Trophoblast cell (in vitro differentiated cells and primary cell): ENCODE results near the gene DNAI1.

ENCODE experiments used
- DNase-seq, 2 donors: peaks; one replicate each; pipeline ENCODE4 v3.0.0-alpha.2; 2016
- H2AFZ ChIP-seq: 2 replicates; pipeline ENCODE4 v1.6.1; 2013; ENCODE audit warnings: low read length, moderate library complexity, mild to moderate bottlenecking; ENCODE audit not compliant: insufficient read depth, poor library complexity
- H2AK5ac ChIP-seq: 2 replicates; pipeline ENCODE4 v1.6.1; 2013; ENCODE audit warnings: mild to moderate bottlenecking, low read length
- H2BK120ac ChIP-seq: 2 replicates; pipeline ENCODE4 v1.6.1; 2013; ENCODE audit warnings: low read length, mild to moderate bottlenecking, moderate library complexity; ENCODE audit not compliant: insufficient read depth, poor library complexity
- H2BK12ac ChIP-seq: 2 replicates; pipeline ENCODE4 v1.6.1; 2013; ENCODE audit warnings: mild to moderate bottlenecking, low read length, moderate library complexity
- H2BK5ac ChIP-seq: 2 replicates; pipeline ENCODE4 v1.6.1; 2013; ENCODE audit warnings: low read length, low read depth, moderate library complexity, mild to moderate bottlenecking; ENCODE audit not compliant: poor library complexity
- H3K14ac ChIP-seq: 2 replicates; pipeline ENCODE4 v1.6.1; 2013; ENCODE audit warnings: mild to moderate bottlenecking, low read length
- H3K18ac ChIP-seq: 2 replicates; pipeline ENCODE4 v1.6.1; 2013; ENCODE audit warnings: mild to moderate bottlenecking, low read length
- H3K23ac ChIP-seq: 2 replicates; pipeline ENCODE4 v1.6.1; 2013; ENCODE audit warnings: low read length
- H3K27ac ChIP-seq: 2 replicates; pipeline ENCODE4 v1.5.1; 2013; ENCODE audit warnings: low read depth, mild to moderate bottlenecking, inconsistent platforms, low read length, moderate library complexity
- H3K27me3 ChIP-seq: 2 replicates; pipeline ENCODE4 v1.6.1; 2013; ENCODE audit warnings: inconsistent platforms, mild to moderate bottlenecking, low read length, moderate library complexity; ENCODE audit not compliant: insufficient read depth
- H3K36me3 ChIP-seq, 2 experiments: 1 replicate in 1 of 2; 2 replicates in 1 of 2; pipeline ENCODE4 v1.6.1; 2013; ENCODE audit warnings: low read length in 2 of 2, mild to moderate bottlenecking in 2 of 2, moderate library complexity in 1 of 2; ENCODE audit not compliant: insufficient read depth in 2 of 2, control insufficient read depth in 1 of 2
- H3K4ac ChIP-seq: 2 replicates; pipeline ENCODE4 v1.6.1; 2013; ENCODE audit warnings: low read depth, mild to moderate bottlenecking, low read length, moderate library complexity
- H3K4me1 ChIP-seq, 2 experiments: 1 replicate in 1 of 2; 2 replicates in 1 of 2; pipeline ENCODE4 v1.6.1; 2013; ENCODE audit warnings: low read length in 2 of 2, mild to moderate bottlenecking in 2 of 2, moderate library complexity in 1 of 2; ENCODE audit not compliant: insufficient read depth in 2 of 2, control insufficient read depth in 1 of 2
- H3K4me2 ChIP-seq: 2 replicates; pipeline ENCODE4 v1.6.1; 2013; ENCODE audit warnings: inconsistent platforms, mild to moderate bottlenecking, low read length, moderate library complexity
- H3K4me3 ChIP-seq: 2 replicates; pipeline ENCODE4 v1.5.1; 2013; ENCODE audit warnings: mild to moderate bottlenecking, low read depth, low read length, inconsistent platforms
- H3K79me1 ChIP-seq: one replicate; pipeline ENCODE4 v1.6.1; 2013; ENCODE audit warnings: low read length
- H3K79me2 ChIP-seq: 2 replicates; pipeline ENCODE4 v1.6.1; 2013; ENCODE audit warnings: low read length, mild to moderate bottlenecking; ENCODE audit not compliant: control insufficient read depth, insufficient read depth, poor library complexity
- H3K9ac ChIP-seq: 2 replicates; pipeline ENCODE4 v1.6.1; 2013; ENCODE audit warnings: mild to moderate bottlenecking, low read length
- H3K9me3 ChIP-seq: 2 replicates; pipeline ENCODE4 v1.6.1; 2013; ENCODE audit warnings: low read depth, mild to moderate bottlenecking, control low read depth, inconsistent platforms, low read length; ENCODE audit not compliant: insufficient read depth
- H4K12ac ChIP-seq: 2 replicates; pipeline ENCODE4 v1.6.1; 2013; ENCODE audit warnings: low read depth, mild to moderate bottlenecking, low read length, moderate library complexity
- H4K8ac ChIP-seq: 2 replicates; pipeline ENCODE4 v1.6.1; 2013; ENCODE audit warnings: low read depth, mild to moderate bottlenecking, low read length, moderate library complexity
- H4K91ac ChIP-seq: one replicate; pipeline ENCODE4 v1.6.1; 2013; ENCODE audit warnings: low read depth, mild to moderate bottlenecking, low read length, moderate library complexity
- WGBS: extraction: QIAGEN DNeasy Blood & Tissue Kit; methylation state at CpG from one replicate; pipeline ENCODE4 v1.1.7; 2013; ENCODE audit warnings: missing lambda C conversion rate; ENCODE audit not compliant: insufficient read length, insufficient coverage; ENCODE audit errors: extremely low coverage; 5-methylcytosine and 5-hydroxymethylcytosine counted together

DNAI1 gene

GRCh38 chr9:34555500-34555899, 96.9 kb downstream of the DNAI1 start:
- H2BK5ac ChIP-seq: no peak overlapping the region
- no peak overlapping the region for H3K18ac ChIP-seq
- H4K12ac ChIP-seq: no peak overlapping the region
- no peak for DNase-seq
- H4K91ac ChIP-seq: no peak overlapping the region
- no peaks in the 10 kb centered on the region for H3K79me2 ChIP-seq
- no CpG with 5 or more reads among the region's 5 CpGs for WGBS
- no peaks in the 10 kb centered on the region for H3K79me1 ChIP-seq
- H3K27ac ChIP-seq: no peak overlapping the region
- no peaks in the 10 kb centered on the region for H3K27me3 ChIP-seq
- peaks cover 6% of the 10 kb centered on the region for H3K9me3 ChIP-seq
- no peak overlapping the region for H3K9ac ChIP-seq
- no peak overlapping the region for H3K4me2 ChIP-seq
- no peak overlapping the region for H2BK120ac ChIP-seq
- no peak overlapping the region for H3K23ac ChIP-seq
- H2AK5ac ChIP-seq: no peak overlapping the region
- H3K4me1 ChIP-seq: peaks cover 0 to 6% of the 10 kb centered on the region in 2 experiments
- no peaks in the 10 kb centered on the region for H3K36me3 ChIP-seq
- H3K4me3 ChIP-seq: no peak overlapping the region
- H2AFZ ChIP-seq: no peak overlapping the region
- no peak overlapping the region for H3K14ac ChIP-seq
- no peak overlapping the region for H4K8ac ChIP-seq
- no peak overlapping the region for H3K4ac ChIP-seq
- no peak overlapping the region for H2BK12ac ChIP-seq

GRCh38 chr9:34555936-34556525, 97.4 kb downstream of the DNAI1 start:
- H3K4me2 ChIP-seq: no peak overlapping the region
- H3K4ac ChIP-seq: no peak overlapping the region
- H4K8ac ChIP-seq: no peak overlapping the region

GRCh38 chr9:34556949-34557348, 98.3 kb downstream of the DNAI1 start:
- H4K8ac ChIP-seq: no peak overlapping the region
- no peak overlapping the region for H3K18ac ChIP-seq
- WGBS: no CpG with 5 or more reads among the region's 6 CpGs
- H2AFZ ChIP-seq: no peak overlapping the region
- H3K4me1 ChIP-seq: peaks cover 0 to 6% of the 10 kb centered on the region in 2 experiments
- H2AK5ac ChIP-seq: no peak overlapping the region
- H2BK5ac ChIP-seq: no peak overlapping the region
- no peak overlapping the region for H3K14ac ChIP-seq
- no peak overlapping the region for H3K4me2 ChIP-seq
- no peak overlapping the region for H4K12ac ChIP-seq
- no peaks in the 10 kb centered on the region for H3K36me3 ChIP-seq
- no peak overlapping the region for H3K4ac ChIP-seq
- no peak overlapping the region for H3K4me3 ChIP-seq
- H3K79me1 ChIP-seq: no peaks in the 10 kb centered on the region
- no peak overlapping the region for H3K27ac ChIP-seq
- peaks cover 6% of the 10 kb centered on the region for H3K9me3 ChIP-seq
- no peaks in the 10 kb centered on the region for H3K79me2 ChIP-seq
- H3K27me3 ChIP-seq: no peaks in the 10 kb centered on the region
- H4K91ac ChIP-seq: no peak overlapping the region
- H3K23ac ChIP-seq: no peak overlapping the region
- H2BK12ac ChIP-seq: no peak overlapping the region
- H2BK120ac ChIP-seq: no peak overlapping the region
- H3K9ac ChIP-seq: no peak overlapping the region
- no peak for DNase-seq

More at GRCh38 chr9:34555936-34556525, 97.4 kb downstream of the DNAI1 start:
- H2AFZ ChIP-seq: no peak overlapping the region
- H3K4me3 ChIP-seq: no peak overlapping the region
- WGBS: 100% methylated on average over 1 of the region's 13 CpGs
- no peaks in the 10 kb centered on the region for H3K79me2 ChIP-seq
- DNase-seq: no peak
- H2BK120ac ChIP-seq: no peak overlapping the region
- H3K27me3 ChIP-seq: no peaks in the 10 kb centered on the region
- H3K9me3 ChIP-seq: peaks cover 6% of the 10 kb centered on the region
- no peak overlapping the region for H3K18ac ChIP-seq
- H3K36me3 ChIP-seq: no peaks in the 10 kb centered on the region
- H3K9ac ChIP-seq: no peak overlapping the region
- H2AK5ac ChIP-seq: no peak overlapping the region
- no peak overlapping the region for H4K12ac ChIP-seq
- no peak overlapping the region for H4K91ac ChIP-seq
- H2BK12ac ChIP-seq: no peak overlapping the region
- H3K14ac ChIP-seq: no peak overlapping the region
- no peak overlapping the region for H3K23ac ChIP-seq
- no peak overlapping the region for H3K27ac ChIP-seq
- peaks cover 0 to 6% of the 10 kb centered on the region in 2 experiments for H3K4me1 ChIP-seq
- no peak overlapping the region for H2BK5ac ChIP-seq
- no peaks in the 10 kb centered on the region for H3K79me1 ChIP-seq

GRCh38 chr9:34557426-34558321, 99.1 kb downstream of the DNAI1 start:
- Histone ChIP-seq H4K91ac (no peak overlapping the region), H3K27me3 (no peaks in the 10 kb centered on the region), H2AFZ (no peak overlapping the region), H3K18ac (no peak overlapping the region), H3K79me1 (no peaks in the 10 kb centered on the region), H3K9ac (no peak overlapping the region), H3K4me3 (no peak overlapping the region), H3K4ac (no peak overlapping the region), H3K36me3 (no peaks in the 10 kb centered on the region), H2BK5ac (no peak overlapping the region), H3K4me1 (peaks cover 0 to 6% of the 10 kb centered on the region in 2 experiments), H3K23ac (no peak overlapping the region), H4K8ac (no peak overlapping the region), H3K27ac (no peak overlapping the region), H3K9me3 (peaks cover 4% of the 10 kb centered on the region), H3K14ac (no peak overlapping the region), H3K79me2 (no peaks in the 10 kb centered on the region), H2BK12ac (no peak overlapping the region), H4K12ac (no peak overlapping the region), H3K4me2 (no peak overlapping the region), H2AK5ac (no peak overlapping the region), H2BK120ac (no peak overlapping the region)
- no peak for DNase-seq
- WGBS: no CpG with 5 or more reads among the region's 19 CpGs
